Stimulated activated CD4-positive, alpha-beta T cell treated with anti-CD3 and anti-CD28 coated beads, Interleukin-12 subunit alpha, Interleukin-12 subunit beta, amount 100 ng/mL, for 4 hours (primary cell): Measurements from ENCODE around the gene ABCD1.
"Not testable (repeated sequence)": the region's sequence is repeated elsewhere in the genome, so short reads cannot be mapped to it uniquely, and the experiment has no call there.

Experiments used
- DNase-seq: peaks from one replicate; pipeline ENCODE4 v3.0.0-alpha.2; 2020

The ABCD1 gene

DNA sequence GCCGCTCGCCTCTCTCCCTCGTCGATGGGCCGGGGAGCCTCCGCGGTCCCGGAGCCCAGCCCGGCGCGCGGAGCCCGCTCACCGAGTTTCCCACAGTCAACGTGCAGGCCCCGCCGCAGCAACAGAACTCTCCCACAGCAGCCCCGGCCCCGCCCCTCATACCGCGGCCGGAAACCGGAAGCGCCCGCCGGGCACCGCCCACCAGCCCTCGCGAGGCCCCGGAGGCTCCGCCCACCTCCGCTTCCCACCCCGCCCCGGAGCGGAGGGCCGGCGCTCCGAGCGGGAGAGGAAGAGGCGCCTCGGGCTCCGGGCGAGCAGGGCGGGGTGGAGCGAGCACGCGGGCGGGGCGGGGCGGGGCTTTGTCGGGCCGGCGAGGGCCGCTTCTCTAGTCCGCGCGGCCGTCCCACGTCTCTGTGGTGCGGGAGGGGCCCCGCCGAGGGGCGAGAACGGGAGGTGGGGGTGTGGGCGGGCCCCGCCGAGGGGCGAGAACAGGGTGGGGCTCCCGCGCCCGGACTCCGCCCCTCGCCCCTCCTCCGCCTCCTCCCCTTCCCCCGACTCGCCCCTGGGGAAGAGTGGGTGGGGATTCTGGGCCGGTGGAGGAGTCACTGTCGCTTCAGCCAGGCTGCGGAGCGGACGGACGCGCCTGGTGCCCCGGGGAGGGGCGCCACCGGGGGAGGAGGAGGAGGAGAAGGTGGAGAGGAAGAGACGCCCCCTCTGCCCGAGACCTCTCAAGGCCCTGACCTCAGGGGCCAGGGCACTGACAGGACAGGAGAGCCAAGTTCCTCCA lies at the start of gene ABCD1, which contains the start of gene BCAP31:
TSS of gene ABCD1 (plus strand) at position 605 of the 787 bp plus-strand sequence. CDS start 411 bp downstream, outside the sequence.
TSS of gene BCAP31 (minus strand) at position 136 of the 787 bp plus-strand sequence. CDS start 1,143 bp downstream, outside the sequence.
- peak; percentile 84 for DNase-seq

DNA sequence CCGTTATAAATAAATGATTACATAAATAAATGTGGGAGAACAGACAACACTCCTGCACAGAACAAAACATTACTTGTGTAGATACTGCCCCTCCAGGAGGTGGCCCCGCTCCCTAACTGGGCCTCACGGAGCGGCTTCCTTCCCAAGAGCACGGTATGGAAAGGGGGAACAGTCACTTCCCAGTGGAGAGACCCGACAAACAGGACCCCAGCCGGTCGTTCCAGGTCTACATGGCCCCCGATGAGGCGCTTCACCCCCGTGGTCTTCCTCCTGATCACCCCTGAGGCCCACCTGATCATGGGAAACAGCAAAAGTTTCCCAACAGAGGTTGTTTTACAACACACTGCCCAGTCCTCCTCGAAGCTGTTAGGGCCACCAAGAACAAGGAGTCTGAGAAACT lies 43.5 kb upstream of the ABCD1 start:
- DNase-seq, result no peak

DNA sequence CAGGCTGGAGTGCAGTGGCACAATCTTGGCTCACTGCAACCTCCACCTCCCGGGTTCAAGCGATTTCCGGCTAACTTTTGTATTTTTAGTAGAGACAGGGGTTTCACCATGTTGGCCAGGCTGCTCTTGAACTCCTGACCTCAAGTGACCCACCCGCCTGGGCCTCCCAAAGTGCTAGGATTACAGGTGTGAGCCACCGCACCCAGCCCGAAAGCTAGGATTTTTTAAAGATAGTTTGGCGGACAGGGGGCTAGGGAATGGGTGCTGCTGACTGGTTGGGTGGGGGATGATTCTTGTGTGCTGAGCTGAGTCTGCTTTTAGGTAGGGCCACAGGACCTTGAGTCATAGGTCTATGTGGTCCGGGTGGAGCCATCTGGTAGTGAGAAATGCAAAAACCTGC lies 41.2 kb upstream of the ABCD1 start:
- not testable (repeated sequence) for DNase-seq

DNA sequence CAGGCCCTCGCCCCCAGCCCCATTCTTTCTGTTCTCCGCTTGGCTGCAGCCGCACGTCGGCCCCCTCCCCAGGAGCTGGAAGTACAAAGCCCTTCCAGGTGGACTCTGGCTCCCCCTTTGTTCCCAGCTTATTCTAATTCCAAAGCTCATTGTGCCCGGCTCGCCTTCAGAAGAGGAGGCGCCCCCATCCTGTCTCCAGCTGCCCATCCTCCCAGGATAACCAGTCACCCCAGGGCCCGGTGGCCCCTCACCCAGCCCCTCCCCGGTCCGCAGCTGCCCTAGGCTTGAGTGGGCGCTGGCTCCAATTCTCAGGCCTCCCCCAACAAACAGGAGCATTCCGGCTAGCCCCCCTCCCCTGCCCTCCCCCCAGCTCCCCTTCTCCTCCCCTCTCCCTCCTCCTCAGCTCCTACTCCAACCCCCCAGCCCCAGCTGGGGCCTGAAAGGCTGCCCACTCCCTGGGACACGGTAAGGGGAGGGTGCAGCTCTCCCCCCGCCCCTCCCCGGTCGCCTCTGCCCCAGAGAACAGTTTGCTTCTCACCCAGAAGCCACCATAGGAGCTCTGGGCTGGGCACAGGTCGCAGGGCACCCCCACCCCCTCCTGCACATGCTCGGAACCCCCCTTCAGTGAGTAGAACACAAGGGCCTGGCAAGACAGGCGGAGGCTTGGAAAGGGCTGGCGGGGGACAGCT lies 40.0 kb upstream of the ABCD1 start:
- no peak for DNase-seq

DNA sequence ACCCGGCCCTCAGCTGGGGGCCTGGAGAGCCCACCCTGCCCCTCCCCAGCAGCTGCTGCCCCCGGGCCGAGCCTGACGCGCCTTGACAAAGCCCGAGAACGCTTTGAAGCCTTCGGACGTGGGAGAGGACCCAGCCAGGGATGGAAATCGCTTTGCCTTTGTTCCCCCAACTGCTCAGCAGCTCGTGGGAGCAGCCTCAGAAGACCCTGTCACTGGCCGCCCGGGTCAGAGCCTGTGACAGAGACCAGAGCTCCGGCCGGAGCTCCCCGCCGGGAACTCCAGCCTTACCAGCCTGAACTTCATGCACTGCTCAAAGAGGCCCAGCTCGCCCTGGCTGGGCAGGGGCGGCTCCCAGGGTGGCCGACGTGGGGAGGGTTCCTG lies 39.5 kb upstream of the ABCD1 start:
- no peak for DNase-seq

DNA sequence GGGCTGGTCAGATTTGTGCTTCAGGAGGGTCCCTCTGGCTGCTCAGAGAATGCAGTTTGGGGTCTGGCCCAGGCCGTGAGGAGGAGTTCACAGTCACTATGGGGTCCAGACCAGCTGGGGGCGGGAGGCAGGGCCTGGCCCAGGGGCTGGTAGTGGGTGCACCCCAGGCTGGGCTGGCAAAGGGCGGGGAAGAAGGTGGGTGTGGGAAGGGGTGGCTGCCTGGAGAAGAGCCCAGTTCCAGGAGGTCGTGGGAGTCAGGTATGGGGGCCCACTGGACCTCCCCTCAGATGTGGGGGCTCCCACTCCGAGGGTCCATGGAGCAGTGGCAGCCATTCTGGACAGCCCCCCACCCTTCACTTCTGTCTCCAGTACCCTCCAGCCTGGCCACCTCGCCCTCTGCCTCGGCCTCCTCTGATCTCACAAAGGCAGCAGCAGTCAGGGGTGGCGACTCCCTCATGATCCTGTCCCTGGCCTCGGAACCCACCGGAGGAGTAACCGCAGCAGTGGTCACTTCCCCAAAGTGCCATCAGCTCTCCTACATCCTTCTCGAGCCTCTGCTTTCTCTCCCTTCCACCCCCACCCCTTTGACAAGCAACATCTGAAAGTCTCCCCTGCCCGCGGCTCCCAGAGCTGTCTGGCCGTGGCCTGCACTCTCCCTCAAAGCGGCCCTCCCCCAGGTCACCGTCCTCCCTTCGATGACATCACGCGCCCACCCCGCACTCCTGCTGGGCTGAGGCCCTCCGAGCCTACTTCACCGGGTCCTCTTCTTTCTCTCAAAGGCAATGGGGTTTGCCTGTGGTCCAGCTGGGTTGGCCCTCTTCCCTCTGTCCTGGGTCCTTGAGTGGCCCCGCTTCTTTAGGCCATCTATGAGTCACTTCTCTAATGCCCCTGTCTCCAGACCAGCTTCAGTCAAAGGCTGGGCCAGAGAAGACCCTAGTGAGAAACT lies 38.6 kb upstream of the ABCD1 start:
- no peak for DNase-seq

DNA sequence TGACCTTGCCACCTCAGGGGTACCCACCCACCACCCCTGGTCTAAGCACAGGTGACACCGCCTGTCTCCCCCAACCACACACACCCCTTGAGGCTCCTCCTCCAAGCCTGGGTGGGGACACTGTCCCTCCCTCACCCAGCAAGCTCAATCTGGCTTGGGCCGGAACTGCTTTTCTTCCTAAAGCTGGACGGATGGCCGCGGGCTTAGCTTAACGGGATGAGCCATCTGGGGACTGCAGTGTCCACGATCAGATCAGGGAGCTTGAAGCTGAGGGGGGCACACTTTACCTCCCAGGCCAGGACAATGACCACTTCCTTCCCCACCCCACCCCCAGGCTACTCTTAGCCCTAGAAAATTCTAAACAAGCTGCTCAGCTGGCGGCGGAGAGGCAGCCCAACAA lies 37.9 kb upstream of the ABCD1 start:
- DNase-seq, result no peak

DNA sequence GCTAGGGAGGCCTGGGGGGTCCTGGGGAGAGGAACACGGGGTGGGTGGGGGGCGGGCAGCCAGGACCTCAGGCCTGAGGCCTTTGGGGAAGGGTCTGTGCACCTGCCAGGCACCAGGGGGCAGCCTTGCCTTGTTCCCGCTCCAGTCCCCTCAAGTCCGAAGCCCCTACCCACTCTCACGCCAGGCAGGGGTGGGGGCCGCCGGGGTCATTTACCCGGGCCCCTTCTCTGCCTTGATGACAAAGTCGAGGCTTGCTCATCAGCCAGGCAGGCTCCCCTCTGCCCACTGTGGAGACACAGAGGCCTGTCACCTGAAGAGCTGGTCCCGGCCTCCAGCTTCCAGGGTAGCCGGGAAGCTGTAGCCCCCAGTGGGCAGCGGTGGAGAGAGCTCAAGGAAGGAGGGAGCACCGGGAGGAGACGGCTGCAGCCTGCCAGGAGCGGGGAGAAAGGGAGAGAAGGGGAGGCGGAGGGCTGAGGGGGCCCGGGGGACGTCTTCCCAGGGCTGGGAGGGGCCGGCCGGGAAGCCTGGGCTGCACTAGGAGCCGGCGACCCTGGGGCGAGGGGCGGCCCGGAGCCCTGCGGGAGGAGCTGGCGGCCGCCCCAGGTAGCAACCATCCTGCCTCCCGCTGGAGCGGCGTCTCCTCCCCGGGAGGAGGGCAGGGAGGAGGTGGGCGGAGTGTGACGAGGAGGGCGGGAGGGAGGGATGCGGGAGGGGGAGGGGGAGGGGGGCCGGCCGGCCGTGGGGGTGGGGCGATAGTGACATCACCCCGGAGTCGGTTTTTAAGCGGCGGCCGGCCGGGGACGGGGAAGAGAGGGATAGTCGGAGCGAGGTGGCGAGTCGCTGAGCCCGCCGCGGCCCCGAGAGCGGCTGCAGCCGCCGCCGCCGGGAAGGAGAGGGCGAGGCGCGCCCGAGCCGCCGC lies 37.3 kb upstream of the ABCD1 start, which contains the start of gene SLC6A8:
TSS of gene SLC6A8 (plus strand) at position 806 of the 919 bp plus-strand sequence. CDS start 649 bp downstream, outside the sequence.
- peak; percentile 36 for DNase-seq

DNA sequence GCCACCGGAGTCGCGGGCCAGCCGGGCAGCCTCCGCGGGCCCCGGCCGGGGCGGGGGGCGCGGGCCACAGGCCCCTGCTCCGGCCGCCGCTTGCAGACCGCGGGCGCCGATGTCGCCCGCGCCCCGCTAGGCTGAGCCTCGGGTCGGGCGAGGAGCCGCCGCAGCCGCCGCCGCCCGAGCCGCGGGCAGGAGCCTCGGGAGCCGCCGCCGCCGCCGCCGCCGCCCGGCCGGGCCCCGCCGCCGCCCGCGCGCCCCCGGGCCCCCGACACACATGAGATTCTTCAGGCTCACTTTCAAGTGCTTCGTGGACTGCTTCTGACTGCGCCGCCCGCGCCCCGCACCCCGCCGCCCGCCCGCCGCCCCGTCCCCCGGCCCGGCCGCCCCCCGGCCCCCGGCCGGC lies 36.6 kb upstream of the ABCD1 start:
- no peak for DNase-seq

DNA sequence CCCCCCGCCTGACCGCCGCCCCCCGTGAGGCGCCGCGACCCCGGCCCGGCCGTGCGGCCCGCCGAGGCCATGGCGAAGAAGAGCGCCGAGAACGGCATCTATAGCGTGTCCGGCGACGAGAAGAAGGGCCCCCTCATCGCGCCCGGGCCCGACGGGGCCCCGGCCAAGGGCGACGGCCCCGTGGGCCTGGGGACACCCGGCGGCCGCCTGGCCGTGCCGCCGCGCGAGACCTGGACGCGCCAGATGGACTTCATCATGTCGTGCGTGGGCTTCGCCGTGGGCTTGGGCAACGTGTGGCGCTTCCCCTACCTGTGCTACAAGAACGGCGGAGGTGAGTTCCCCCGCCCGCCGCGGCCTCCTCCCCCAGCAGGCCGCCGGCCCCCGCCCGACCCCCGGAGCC lies 36.1 kb upstream of the ABCD1 start:
- DNase-seq, result no peak

DNA sequence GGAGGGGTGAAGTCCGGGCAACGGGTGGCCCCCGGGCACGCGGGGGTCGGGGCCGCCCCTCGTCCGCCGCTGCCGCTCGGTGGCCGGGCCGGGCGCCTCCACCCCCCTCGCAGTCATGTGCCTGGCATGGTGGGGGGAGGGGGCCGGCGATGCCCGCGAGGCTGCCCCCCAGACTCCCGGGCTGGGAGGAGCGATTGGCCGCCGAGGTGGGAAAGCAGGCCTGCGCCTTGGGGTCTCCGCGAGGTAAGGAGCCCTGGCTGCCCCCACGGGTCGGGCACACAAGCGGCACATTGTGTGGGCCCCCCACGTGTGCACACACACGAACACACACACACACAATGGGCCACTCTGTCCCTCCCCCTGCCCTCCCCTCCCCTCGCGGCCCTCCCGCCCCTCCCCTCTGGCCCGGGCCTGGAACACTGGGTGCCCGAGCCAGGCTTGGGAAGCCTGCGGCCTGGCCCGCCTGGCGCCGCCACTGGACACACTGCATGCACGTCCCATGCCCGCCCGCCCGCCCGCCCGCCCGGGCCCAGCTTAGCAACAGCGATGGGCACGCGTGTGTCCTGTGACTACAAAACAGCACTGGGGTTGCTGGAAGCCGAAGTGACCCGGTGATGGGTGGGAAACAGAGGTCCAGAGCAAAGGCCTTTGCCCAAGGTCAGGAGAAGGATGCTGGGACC lies 35.6 kb upstream of the ABCD1 start:
- DNase-seq, result no peak

DNA sequence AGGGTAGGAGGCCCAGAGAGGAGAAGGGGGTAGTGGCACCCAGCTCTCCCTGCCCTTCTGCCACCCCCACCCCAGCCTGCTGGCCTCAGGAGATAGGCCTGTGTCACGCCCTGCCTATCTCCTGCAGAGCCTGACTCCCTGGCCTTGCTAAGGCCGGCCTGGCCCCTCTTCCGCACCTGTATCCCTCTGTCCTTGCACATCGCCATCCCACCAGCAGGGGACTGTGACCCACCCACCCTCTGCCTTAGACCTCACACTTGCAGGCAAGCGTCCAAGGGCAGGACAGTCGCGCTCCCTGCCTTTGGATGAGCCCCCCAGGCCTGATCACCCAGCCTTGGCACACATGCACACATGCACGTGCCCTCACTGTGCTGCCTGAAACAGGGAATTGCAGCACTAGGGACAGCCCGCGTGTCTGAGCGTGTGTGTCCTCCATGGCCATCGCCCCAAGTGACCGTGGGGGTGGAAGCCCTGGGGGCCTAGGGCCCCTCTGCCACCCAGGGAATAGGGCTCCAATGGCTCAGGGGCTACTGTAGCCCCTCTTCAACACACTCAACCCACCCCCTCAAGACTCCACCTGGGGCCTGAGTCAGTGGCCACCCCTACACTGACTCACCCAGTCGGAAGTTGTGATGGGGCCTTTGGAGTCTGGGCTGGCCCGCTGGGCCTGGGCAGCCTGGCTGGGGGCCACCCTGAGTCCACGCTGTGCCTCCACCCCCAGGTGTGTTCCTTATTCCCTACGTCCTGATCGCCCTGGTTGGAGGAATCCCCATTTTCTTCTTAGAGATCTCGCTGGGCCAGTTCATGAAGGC lies 34.8 kb upstream of the ABCD1 start:
- no peak for DNase-seq

DNA sequence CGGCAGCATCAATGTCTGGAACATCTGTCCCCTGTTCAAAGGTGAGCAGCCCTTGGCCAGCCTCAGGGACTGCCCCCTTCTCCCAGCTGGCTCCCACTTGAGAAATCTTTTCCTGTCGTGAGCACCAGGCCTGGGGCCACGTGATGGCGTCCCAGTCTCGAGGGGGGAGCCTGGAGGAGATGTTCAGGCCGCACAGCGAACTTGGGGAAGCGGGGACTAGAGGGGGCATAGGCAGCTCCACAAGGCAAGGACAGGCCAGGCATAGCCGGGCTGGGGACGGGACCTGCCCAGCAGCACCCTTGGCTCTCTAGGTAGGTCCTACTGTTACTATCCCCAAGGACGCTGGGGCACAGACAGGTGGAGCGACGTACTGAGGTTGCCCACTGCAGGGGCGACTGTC lies 34.2 kb upstream of the ABCD1 start:
- DNase-seq, result no peak

DNA sequence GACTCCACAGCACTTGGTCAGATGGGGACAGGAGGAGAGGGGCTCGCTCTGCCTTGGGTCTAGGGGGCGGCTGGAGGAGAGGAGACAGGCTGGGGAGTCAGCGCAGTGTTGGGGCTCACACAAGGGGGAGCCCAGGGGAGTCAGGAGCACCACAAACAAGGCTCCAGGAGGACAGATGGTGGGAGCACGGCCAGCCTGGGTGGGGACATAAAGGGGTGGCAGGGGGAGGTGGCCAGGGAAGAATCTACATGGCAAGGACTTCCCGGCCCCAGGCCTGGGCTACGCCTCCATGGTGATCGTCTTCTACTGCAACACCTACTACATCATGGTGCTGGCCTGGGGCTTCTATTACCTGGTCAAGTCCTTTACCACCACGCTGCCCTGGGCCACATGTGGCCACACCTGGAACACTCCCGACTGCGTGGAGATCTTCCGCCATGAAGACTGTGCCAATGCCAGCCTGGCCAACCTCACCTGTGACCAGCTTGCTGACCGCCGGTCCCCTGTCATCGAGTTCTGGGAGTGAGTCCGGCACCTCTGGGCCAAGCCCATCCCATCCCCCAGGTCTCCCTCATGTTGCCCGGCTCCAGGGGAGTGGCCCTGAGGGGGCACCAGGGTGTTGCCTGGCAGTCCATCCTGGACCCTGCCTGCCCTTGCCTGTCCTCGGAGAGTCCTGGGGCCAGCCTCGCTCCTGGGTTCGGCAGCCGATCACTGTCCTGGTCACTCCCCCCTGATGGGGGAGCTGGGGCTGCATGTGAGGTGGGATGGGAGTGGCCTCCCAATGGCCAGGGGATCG lies 33.4 kb upstream of the ABCD1 start:
- not testable (repeated sequence) for DNase-seq

DNA sequence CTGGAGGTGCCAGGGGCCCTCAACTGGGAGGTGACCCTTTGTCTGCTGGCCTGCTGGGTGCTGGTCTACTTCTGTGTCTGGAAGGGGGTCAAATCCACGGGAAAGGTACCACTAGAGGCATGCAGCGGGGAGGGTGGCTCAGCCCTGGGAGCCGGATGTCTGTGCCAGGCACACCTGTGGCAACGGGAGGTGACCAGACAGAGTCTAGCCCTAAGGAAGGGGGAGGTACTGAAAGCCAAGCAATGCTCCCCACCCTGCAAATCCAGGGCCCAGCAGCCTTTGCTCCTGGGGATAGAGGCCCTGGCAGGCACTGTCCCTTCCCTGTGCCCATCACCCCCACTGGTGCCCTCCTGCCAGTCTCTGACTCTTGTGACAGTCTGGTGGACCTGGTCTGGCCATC lies 32.7 kb upstream of the ABCD1 start:
- no peak for DNase-seq

DNA sequence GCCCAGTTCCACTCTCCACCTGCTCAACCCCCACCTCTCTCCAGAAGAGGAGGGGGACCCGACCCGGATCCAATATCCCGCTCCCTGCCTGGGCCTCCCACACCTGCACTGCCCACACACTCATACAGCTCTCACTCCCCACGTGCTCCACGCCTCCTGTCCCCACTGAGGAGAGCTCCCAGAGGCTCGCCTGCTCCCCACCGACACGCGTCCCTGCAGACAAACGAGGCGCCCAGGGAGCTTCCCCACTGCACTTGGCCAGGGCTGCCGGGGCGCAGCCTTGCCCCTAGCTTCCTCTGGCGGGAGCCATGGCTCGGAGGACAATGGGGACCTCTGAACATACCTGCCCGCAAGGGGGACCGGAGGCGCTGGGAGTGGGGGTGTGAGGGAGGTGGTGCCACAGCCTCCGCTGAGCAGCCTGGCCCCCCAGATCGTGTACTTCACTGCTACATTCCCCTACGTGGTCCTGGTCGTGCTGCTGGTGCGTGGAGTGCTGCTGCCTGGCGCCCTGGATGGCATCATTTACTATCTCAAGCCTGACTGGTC lies 32.0 kb upstream of the ABCD1 start:
- DNase-seq, result no peak

DNA sequence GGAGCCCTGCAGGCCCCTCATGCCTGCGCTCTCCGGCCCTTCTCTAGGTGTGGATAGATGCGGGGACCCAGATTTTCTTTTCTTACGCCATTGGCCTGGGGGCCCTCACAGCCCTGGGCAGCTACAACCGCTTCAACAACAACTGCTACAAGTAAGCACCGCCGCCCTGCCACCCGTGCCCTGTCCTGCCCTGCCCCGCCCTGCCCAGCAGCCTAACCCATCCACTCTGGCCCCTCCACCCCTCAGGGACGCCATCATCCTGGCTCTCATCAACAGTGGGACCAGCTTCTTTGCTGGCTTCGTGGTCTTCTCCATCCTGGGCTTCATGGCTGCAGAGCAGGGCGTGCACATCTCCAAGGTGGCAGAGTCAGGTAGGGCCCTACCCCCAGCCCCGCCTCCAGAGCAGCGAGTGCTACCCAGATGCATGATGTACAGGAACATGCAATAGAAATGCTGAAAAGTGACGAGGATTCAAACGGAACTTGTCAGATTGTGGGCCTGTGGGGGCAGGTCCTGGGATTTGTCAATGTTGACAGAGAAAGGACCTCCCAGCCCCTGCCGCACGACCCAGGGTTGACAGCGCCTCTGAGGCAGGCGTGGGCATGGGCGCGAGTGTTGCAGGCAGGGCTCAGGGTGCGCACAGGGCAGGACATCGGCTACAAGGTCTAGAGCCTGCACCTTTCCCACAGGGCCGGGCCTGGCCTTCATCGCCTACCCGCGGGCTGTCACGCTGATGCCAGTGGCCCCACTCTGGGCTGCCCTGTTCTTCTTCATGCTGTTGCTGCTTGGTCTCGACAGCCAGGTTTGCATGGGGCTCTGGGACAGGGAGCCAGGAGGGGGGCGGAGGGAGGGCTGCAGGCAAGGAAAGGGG lies 31.2 kb upstream of the ABCD1 start:
- DNase-seq, result no peak

DNA sequence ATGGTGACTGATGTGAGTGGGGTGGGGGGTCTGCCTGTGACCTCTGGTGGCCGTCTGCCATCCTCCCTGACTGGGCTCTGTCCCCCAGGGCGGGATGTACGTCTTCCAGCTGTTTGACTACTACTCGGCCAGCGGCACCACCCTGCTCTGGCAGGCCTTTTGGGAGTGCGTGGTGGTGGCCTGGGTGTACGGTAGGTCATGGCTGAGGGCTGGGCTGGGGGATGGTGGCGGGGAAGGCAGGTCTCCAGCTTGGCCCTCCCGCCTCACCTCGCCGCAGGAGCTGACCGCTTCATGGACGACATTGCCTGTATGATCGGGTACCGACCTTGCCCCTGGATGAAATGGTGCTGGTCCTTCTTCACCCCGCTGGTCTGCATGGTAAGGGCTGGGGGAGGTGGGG lies 30.4 kb upstream of the ABCD1 start:
- not testable (repeated sequence) for DNase-seq
